Measurements from ENCODE around the gene NPEPL1. TPM values are rescaled to one million over a fixed set of nuclear protein-coding genes. Genes with fewer than 3 reads are reported as not detected.

Gene NPEPL1
- total and polyA plus RNA-seq, 7 donors: 10.6 to 65.1 (median 26.5) TPM

GRCh38 chr20:58650181-58650775 lies 42.3 kb upstream of the NPEPL1 start:
- no peak for TF ChIP-seq CTCF (IDR thresholded peaks at IDR 0.05)
- TF ChIP-seq EP300 (IDR thresholded peaks at IDR 0.05): no peak
- no peak for TF ChIP-seq POLR2AphosphoS5 (IDR thresholded peaks at IDR 0.05)
- intact Hi-C loops (cut with DNase I): loop anchor here (2.0 to 10.0 kb wide), 6 partner anchors 169 to 413 kb away; partner anchors contain the start of genes RAB22A and VAPB
- Histone ChIP-seq H3K4me1 (peaks cover 0 to 74% (median 60%) of the 10 kb centered on the region in 4 donors), H3K27ac (peak overlapping the region; percentile 93 to 96 (median 96)), H3K36me3 (no peaks in the 10 kb centered on the region), H3K4me3 (peak overlapping the region; percentile 71 to 91 (median 85)), H3K9me3 (no peaks in the 10 kb centered on the region), H3K27me3 (no peaks in the 10 kb centered on the region)
- 1 to 3% methylated on average over 62 of the region's 62 CpGs for WGBS, 2 donors
- peak; percentile 63 for DNase-seq

GRCh38 chr20:58650776-58651558 lies 41.6 kb upstream of the NPEPL1 start, which contains the start of gene STX16:
Gene STX16 (plus strand): TSS chr20:58651283. CDS start chr20:58652007, 724 bp downstream.
- Histone ChIP-seq H3K27ac (peak within 1 kb of the TSS; percentile 93 to 96 (median 96)), H3K4me3 (peak within 1 kb of the TSS; percentile 71 to 91 (median 85)), H3K4me1 (peaks cover 0 to 74% (median 60%) of the 10 kb centered on the region in 4 donors), H3K36me3 (no peaks in the 10 kb centered on the region), H3K9me3 (no peaks in the 10 kb centered on the region), H3K27me3 (no peaks in the 10 kb centered on the region)
- WGBS, 2 donors: 0% methylated on average over 49 of the region's 49 CpGs
- intact Hi-C loops (cut with DNase I): loop anchor here (1.0 to 10.0 kb wide), 7 partner anchors 40 to 414 kb away; partner anchors contain the start of genes RAB22A and VAPB
- TF ChIP-seq POLR2AphosphoS5 (IDR thresholded peaks at IDR 0.05): peak; percentile 69 to 93 (median 84)
- peak; percentile 63 to 66 for TF ChIP-seq POLR2A (IDR thresholded peaks at IDR 0.05)
- TF ChIP-seq EP300 (IDR thresholded peaks at IDR 0.05): no peak
- TF ChIP-seq CTCF (IDR thresholded peaks at IDR 0.05): peak; percentile 40 to 65 (median 60)
- peak; percentile 95 for DNase-seq

GRCh38 chr20:58651559-58651945 lies 41.0 kb upstream of the NPEPL1 start:
- H3K27me3 ChIP-seq: no peaks in the 10 kb centered on the region
- no peaks in the 10 kb centered on the region for H3K9me3 ChIP-seq
- H3K36me3 ChIP-seq: no peaks in the 10 kb centered on the region
- 0 to 1% methylated on average over 18 of the region's 18 CpGs for WGBS, 2 donors
- TF ChIP-seq POLR2A (IDR thresholded peaks at IDR 0.05) (no peak), EP300 (IDR thresholded peaks at IDR 0.05) (no peak), CTCF (IDR thresholded peaks at IDR 0.05) (no peak), POLR2AphosphoS5 (IDR thresholded peaks at IDR 0.05) (no peak)
- peaks cover 0 to 74% (median 63%) of the 10 kb centered on the region in 4 donors for H3K4me1 ChIP-seq
- intact Hi-C loops (cut with DNase I): loop anchor here (1.0 to 10.0 kb wide), 7 partner anchors 40 to 415 kb away; partner anchors contain the start of genes RAB22A and VAPB
- peak overlapping the region; percentile 71 to 91 (median 85) for H3K4me3 ChIP-seq
- no peak for DNase-seq
- peak overlapping the region; percentile 93 to 96 (median 96) for H3K27ac ChIP-seq

GRCh38 chr20:58651946-58652605 lies 40.5 kb upstream of the NPEPL1 start:
- peak in 1 of 4 experiments; percentile 11 for TF ChIP-seq CTCF (IDR thresholded peaks at IDR 0.05)
- TF ChIP-seq POLR2AphosphoS5 (IDR thresholded peaks at IDR 0.05): peak in 3 of 4 donors; percentile 20 to 65 (median 44)
- TF ChIP-seq EP300 (IDR thresholded peaks at IDR 0.05): no peak
- peak in 1 of 2 donors; percentile 29 for TF ChIP-seq POLR2A (IDR thresholded peaks at IDR 0.05)
- H3K4me3 ChIP-seq: peak overlapping the region; percentile 71 to 91 (median 85)
- no peaks in the 10 kb centered on the region for H3K27me3 ChIP-seq
- H3K4me1 ChIP-seq: peaks cover 0 to 74% (median 63%) of the 10 kb centered on the region in 4 donors
- peak; percentile 71 for DNase-seq
- H3K27ac ChIP-seq: peak overlapping the region; percentile 93 to 96 (median 96)
- no peaks in the 10 kb centered on the region for H3K36me3 ChIP-seq
- no peaks in the 10 kb centered on the region for H3K9me3 ChIP-seq
- 0% methylated on average over 30 of the region's 30 CpGs for WGBS, 2 donors
- intact Hi-C loops (cut with DNase I): loop anchor here (1.0 to 10.0 kb wide), 7 partner anchors 39 to 415 kb away; partner anchors contain the start of genes RAB22A and VAPB
